H9 (cell line): ENCODE results near the gene ST8SIA5. TPM values are rescaled to one million over a fixed set of nuclear protein-coding genes. Genes with fewer than 3 reads are reported as not detected.

Experiments
- DNase-seq: peaks from one replicate; pipeline ENCODE4 v3.0.0-alpha.2; 2017
- H2AFZ ChIP-seq: one replicate; pipeline ENCODE4 v1.6.1; 2013; ENCODE audit warnings: mild to moderate bottlenecking, low read length, control low read depth, moderate library complexity
- H2AK5ac ChIP-seq: 2 replicates; pipeline ENCODE4 v1.6.1; 2013; ENCODE audit warnings: low read length, control low read depth, mixed read lengths; ENCODE audit not compliant: insufficient read length
- H2BK120ac ChIP-seq: one replicate; pipeline ENCODE4 v1.6.1; 2013; ENCODE audit warnings: low read depth, mild to moderate bottlenecking, low read length, control low read depth, inconsistent platforms; ENCODE audit not compliant: poor library complexity, severe bottlenecking
- H2BK12ac ChIP-seq: 2 replicates; pipeline ENCODE4 v1.6.1; 2013; ENCODE audit warnings: low read length, control low read depth, mixed read lengths, low read depth; ENCODE audit not compliant: insufficient read length
- H2BK15ac ChIP-seq: 2 replicates; pipeline ENCODE4 v1.6.1; 2013; ENCODE audit warnings: low read depth, low read length, control low read depth
- H2BK20ac ChIP-seq: one replicate; pipeline ENCODE4 v1.6.1; 2013; ENCODE audit warnings: low read depth, mild to moderate bottlenecking, low read length, control low read depth, inconsistent platforms; ENCODE audit not compliant: poor library complexity, severe bottlenecking
- H2BK5ac ChIP-seq: 2 replicates; pipeline ENCODE4 v1.6.1; 2013; ENCODE audit warnings: low read length, control low read depth, mixed read lengths; ENCODE audit not compliant: insufficient read length
- H3K14ac ChIP-seq: 2 replicates; pipeline ENCODE4 v1.6.1; 2013; ENCODE audit warnings: low read length, control low read depth; ENCODE audit not compliant: insufficient read depth
- H3K18ac ChIP-seq: 2 replicates; pipeline ENCODE4 v1.6.1; 2013; ENCODE audit warnings: low read depth, mild to moderate bottlenecking, mixed read lengths, low read length, control low read depth; ENCODE audit not compliant: insufficient read length
- H3K23ac ChIP-seq: 2 replicates; pipeline ENCODE4 v1.6.1; 2013; ENCODE audit warnings: low read length, control low read depth, mixed read lengths, low read depth; ENCODE audit not compliant: insufficient read length
- H3K23me2 ChIP-seq: 2 replicates; pipeline ENCODE4 v1.6.1; 2013; ENCODE audit warnings: low read depth, mild to moderate bottlenecking, mixed read lengths, low read length, control low read depth; ENCODE audit not compliant: insufficient read length, poor library complexity, severe bottlenecking
- H3K27ac ChIP-seq: 2 replicates; pipeline ENCODE4 v1.5.1; 2013; ENCODE audit warnings: low read length, control low read depth, mixed read lengths, low read depth; ENCODE audit not compliant: insufficient read length
- H3K27me3 ChIP-seq: 2 replicates; pipeline ENCODE4 v1.6.1; 2013; ENCODE audit warnings: low read length, control low read depth, inconsistent platforms; ENCODE audit not compliant: insufficient read depth
- H3K4ac ChIP-seq: 2 replicates; pipeline ENCODE4 v1.6.1; 2013; ENCODE audit warnings: low read depth, mild to moderate bottlenecking, control low read depth, inconsistent platforms, low read length, moderate library complexity
- H3K4me1 ChIP-seq: 2 replicates; pipeline ENCODE4 v1.6.1; 2013; ENCODE audit warnings: low read length, control low read depth, inconsistent platforms; ENCODE audit not compliant: insufficient read depth
- H3K4me2 ChIP-seq: 2 replicates; pipeline ENCODE4 v1.6.1; 2013; ENCODE audit warnings: low read length, control low read depth, mixed read lengths; ENCODE audit not compliant: insufficient read length, insufficient read depth
- H3K56ac ChIP-seq: 2 replicates; pipeline ENCODE4 v1.6.1; 2013; ENCODE audit warnings: low read depth, mild to moderate bottlenecking, mixed read lengths, low read length, control low read depth; ENCODE audit not compliant: insufficient read length
- H3K79me1 ChIP-seq: 2 replicates; pipeline ENCODE4 v1.6.1; 2013; ENCODE audit warnings: low read depth, mild to moderate bottlenecking, moderate library complexity, low read length, control low read depth, inconsistent platforms; ENCODE audit not compliant: insufficient read depth, poor library complexity, severe bottlenecking
- H3K79me2 ChIP-seq: 2 replicates; pipeline ENCODE4 v1.6.1; 2013; ENCODE audit warnings: low read length, control low read depth, inconsistent platforms; ENCODE audit not compliant: insufficient read depth
- H3K9ac ChIP-seq: 2 replicates; pipeline ENCODE4 v1.6.1; 2013; ENCODE audit warnings: low read length, control low read depth, mixed read lengths; ENCODE audit not compliant: insufficient read length; ENCODE audit errors: extremely low read depth
- H3K9me3 ChIP-seq: one replicate; pipeline ENCODE4 v1.6.1; 2013; ENCODE audit warnings: low read depth, low read length, inconsistent platforms; ENCODE audit not compliant: control insufficient read depth
- H3T11ph ChIP-seq: one replicate; pipeline ENCODE4 v1.6.1; 2013; ENCODE audit warnings: mild to moderate bottlenecking, low read length, control low read depth, inconsistent platforms
- H4K20me1 ChIP-seq: one replicate; pipeline ENCODE4 v1.6.1; 2013; ENCODE audit not compliant: control insufficient read depth, insufficient read length, insufficient read depth
- H4K5ac ChIP-seq: 2 replicates; pipeline ENCODE4 v1.6.1; 2013; ENCODE audit warnings: low read depth, mild to moderate bottlenecking, mixed read lengths, low read length, control low read depth; ENCODE audit not compliant: insufficient read length
- H4K8ac ChIP-seq: replicated peaks from 2 replicates; pipeline ENCODE4 v1.6.1; 2013; ENCODE audit warnings: low read length, control low read depth, mixed read lengths, low read depth; ENCODE audit not compliant: insufficient read length
- H4K91ac ChIP-seq: 2 replicates; pipeline ENCODE4 v1.6.1; 2013; ENCODE audit warnings: low read depth, mild to moderate bottlenecking, moderate library complexity, mixed read lengths, low read length, control low read depth; ENCODE audit not compliant: insufficient read length
- H3K27ac Mint-ChIP-seq, 3 experiments: 2 replicates in 2 of 3; 3 replicates in 1 of 3; pipeline ENCODE4 v1.8.0; 2020 to 2021; ENCODE audit warnings: mixed read lengths in 3 of 3, mild to moderate bottlenecking in 1 of 3, moderate library complexity in 1 of 3
- H3K27me3 Mint-ChIP-seq: 2 replicates; pipeline ENCODE4 v1.8.0; 2021; ENCODE audit warnings: low read depth, mild to moderate bottlenecking, moderate library complexity, mixed read lengths
- H3K36me3 Mint-ChIP-seq, 3 experiments: 2 replicates in 2 of 3; 3 replicates in 1 of 3; pipeline ENCODE4 v1.8.0; 2020 to 2021; ENCODE audit warnings: low read depth in 3 of 3, mixed read lengths in 3 of 3; ENCODE audit not compliant: insufficient read depth in 1 of 3
- H3K4me1 Mint-ChIP-seq, 2 experiments: 2 replicates each; pipeline ENCODE4 v1.8.0; 2020; ENCODE audit warnings: mixed read lengths in 2 of 2
- H3K4me3 Mint-ChIP-seq, 2 experiments: 2 replicates in 1 of 2; 3 replicates in 1 of 2; pipeline ENCODE4 v1.8.0; 2020 to 2021; ENCODE audit warnings: mild to moderate bottlenecking in 2 of 2, mixed read lengths in 2 of 2, moderate library complexity in 1 of 2
- H3K9me3 Mint-ChIP-seq, 2 experiments: 2 replicates in 1 of 2; 3 replicates in 1 of 2; pipeline ENCODE4 v1.8.0; 2020; ENCODE audit warnings: mild to moderate bottlenecking in 2 of 2, mixed read lengths in 2 of 2, moderate library complexity in 1 of 2
- WGBS: extraction: QIAGEN DNeasy Blood & Tissue Kit; methylation state at CpG from one replicate; pipeline ENCODE4 v1.1.7; 2013; ENCODE audit warnings: missing lambda C conversion rate, low lambda C conversion rate, mixed read lengths; ENCODE audit not compliant: insufficient read length; ENCODE audit errors: extremely low coverage; 5-methylcytosine and 5-hydroxymethylcytosine counted together
- total RNA-seq: library from RNA; stranded (reverse); gene quantifications from 2 replicates; pipeline ENCODE4 v1.2.1, GENCODE V29; 2021
- TF ChIP-seq, protein P1 (sequence below): fragments of 200-600 bp; sonication (generic); conservative IDR thresholded peaks from 3 replicates; pipeline ENCODE4 v1.8.0; 2021; ENCODE audit warnings: antibody characterized with exemption, mild to moderate bottlenecking

Gene ST8SIA5
- total RNA-seq, 1 experiment from 2014 or later: 0.63 TPM

DNA sequence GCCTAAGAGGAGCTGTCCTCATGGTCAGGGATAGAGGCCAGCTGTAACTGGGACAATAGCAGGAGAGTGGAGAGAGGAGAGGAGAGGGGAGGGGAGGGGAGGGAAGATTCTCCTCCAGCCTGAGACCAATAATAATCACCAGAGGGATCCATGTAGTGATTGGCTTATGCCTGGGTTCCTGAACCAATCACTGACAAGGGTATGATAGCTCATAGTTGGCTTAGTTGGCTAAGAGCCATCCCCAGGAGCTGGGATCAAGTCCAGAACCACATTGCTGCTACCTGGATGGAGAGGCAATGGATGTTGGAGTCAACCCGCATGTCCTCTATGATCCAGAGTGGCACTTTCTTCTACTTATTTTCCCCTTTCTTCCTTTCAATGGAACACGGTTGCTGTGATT, 7.7 kb upstream of the ST8SIA5 start:
- H3K27ac Mint-ChIP-seq: no peak overlapping the region
- no CpG with 5 or more reads among the region's 2 CpGs for WGBS
- Histone ChIP-seq H2AK5ac (no peak overlapping the region), H4K20me1 (no peaks in the 10 kb centered on the region), H3K27me3 (no peaks in the 10 kb centered on the region; the same call in 1 of the 2 replicates), H2AFZ (no peak overlapping the region), H2BK12ac (no peak overlapping the region), H3K27ac (no peak overlapping the region), H3K79me2 (no peaks in the 10 kb centered on the region), H3K23ac (no peak overlapping the region), H3K4me2 (no peak overlapping the region), H3K56ac (no peak overlapping the region), H4K8ac (no peak overlapping the region), H3T11ph (no peak overlapping the region), H2BK120ac (no peak overlapping the region), H2BK5ac (no peak overlapping the region), H2BK20ac (no peak overlapping the region), H4K5ac (no peak overlapping the region), H3K4me1 (no peaks in the 10 kb centered on the region), H3K23me2 (no peaks in the 10 kb centered on the region), H3K14ac (no peak overlapping the region), H3K4ac (no peak overlapping the region), H3K9ac (no peak overlapping the region), H3K18ac (no peak overlapping the region), H4K91ac (no peak overlapping the region), H3K79me1 (no peaks in the 10 kb centered on the region), H3K9me3 (no peaks in the 10 kb centered on the region), H2BK15ac (no peak overlapping the region)
- peaks cover 42% of the 10 kb centered on the region for H3K27me3 Mint-ChIP-seq
- H3K4me1 Mint-ChIP-seq: peaks cover 19 to 20% of the 10 kb centered on the region in 2 experiments
- TF ChIP-seq, protein P1, sequence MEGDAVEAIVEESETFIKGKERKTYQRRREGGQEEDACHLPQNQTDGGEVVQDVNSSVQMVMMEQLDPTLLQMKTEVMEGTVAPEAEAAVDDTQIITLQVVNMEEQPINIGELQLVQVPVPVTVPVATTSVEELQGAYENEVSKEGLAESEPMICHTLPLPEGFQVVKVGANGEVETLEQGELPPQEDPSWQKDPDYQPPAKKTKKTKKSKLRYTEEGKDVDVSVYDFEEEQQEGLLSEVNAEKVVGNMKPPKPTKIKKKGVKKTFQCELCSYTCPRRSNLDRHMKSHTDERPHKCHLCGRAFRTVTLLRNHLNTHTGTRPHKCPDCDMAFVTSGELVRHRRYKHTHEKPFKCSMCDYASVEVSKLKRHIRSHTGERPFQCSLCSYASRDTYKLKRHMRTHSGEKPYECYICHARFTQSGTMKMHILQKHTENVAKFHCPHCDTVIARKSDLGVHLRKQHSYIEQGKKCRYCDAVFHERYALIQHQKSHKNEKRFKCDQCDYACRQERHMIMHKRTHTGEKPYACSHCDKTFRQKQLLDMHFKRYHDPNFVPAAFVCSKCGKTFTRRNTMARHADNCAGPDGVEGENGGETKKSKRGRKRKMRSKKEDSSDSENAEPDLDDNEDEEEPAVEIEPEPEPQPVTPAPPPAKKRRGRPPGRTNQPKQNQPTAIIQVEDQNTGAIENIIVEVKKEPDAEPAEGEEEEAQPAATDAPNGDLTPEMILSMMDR: no peak
- no peak for DNase-seq
- no peak overlapping the region for H3K4me3 Mint-ChIP-seq
- no peaks in the 10 kb centered on the region for H3K9me3 Mint-ChIP-seq
- H3K36me3 Mint-ChIP-seq: no peaks in the 10 kb centered on the region
